Esophagus muscularis mucosa (tissue), 4 donors: ENCODE data around the gene DOCK7. TPM values are rescaled to one million over a fixed set of nuclear protein-coding genes. Genes with fewer than 3 reads are reported as not detected.

Experiments
- DNase-seq: peaks from one replicate; pipeline ENCODE4 v3.0.0-alpha.2; 2017; ENCODE audit errors: extremely low spot score
- H3K27ac ChIP-seq, 4 donors: fragments of 200-600 bp; sonication (generic); replicated peaks in 1 of 4; 1 replicate in 3 of 4; 2 replicates in 1 of 4; pipeline ENCODE4 v1.5.1; 2016 to 2019; ENCODE audit warnings: mild to moderate bottlenecking in 1 of 4
- H3K27me3 ChIP-seq, 4 donors: fragments of 200-600 bp; sonication (generic); one replicate each; pipeline versions ENCODE4 v1.5.1 to v1.6.0; 2016 to 2019
- H3K36me3 ChIP-seq, 4 donors: fragments of 200-600 bp; sonication (generic); one replicate each; pipeline ENCODE4 v1.5.1; 2016 to 2019
- H3K4me1 ChIP-seq, 4 donors: fragments of 200-600 bp; sonication (generic); one replicate each; pipeline ENCODE4 v1.5.1; 2016 to 2019
- H3K4me3 ChIP-seq, 4 donors: fragments of 200-600 bp; sonication (generic); 1 replicate in 2 of 4; 2 replicates in 2 of 4; pipeline ENCODE4 v1.5.1; 2016 to 2019; ENCODE audit warnings: mild to moderate bottlenecking in 4 of 4, moderate library complexity in 1 of 4
- H3K9me3 ChIP-seq, 4 donors: fragments of 200-600 bp; sonication (generic); 1 replicate in 3 of 4; 2 replicates in 1 of 4; pipeline ENCODE4 v1.5.1; 2016 to 2019
- CTCF ChIP-seq, 3 experiments: fragments of 200-600 bp in 2 of 3; fragments of 450-650 bp in 1 of 3; sonication (generic) in 2 of 3; IDR thresholded peaks; one replicate each; pipeline ENCODE4 v1.5.1; 2017 to 2019; ENCODE audit warnings: antibody characterized with exemption in 3 of 3, mild to moderate bottlenecking in 2 of 3, moderate library complexity in 1 of 3
- EP300 ChIP-seq: sonication (generic); formaldehyde crosslinking; IDR thresholded peaks from one replicate; pipeline ENCODE4 v1.6.1; 2017; ENCODE audit warnings: antibody characterized with exemption
- POLR2A ChIP-seq: fragments of 450-650 bp; IDR thresholded peaks from one replicate; pipeline ENCODE4 v1.6.1; 2017; ENCODE audit warnings: antibody characterized with exemption, moderate library complexity, mild to moderate bottlenecking, low read depth
- POLR2AphosphoS5 ChIP-seq, 2 donors: sonication (generic); formaldehyde crosslinking; IDR thresholded peaks; one replicate each; pipeline ENCODE4 v1.6.1; 2017; ENCODE audit warnings: antibody characterized with exemption in 2 of 2
- WGBS: methylation state at CpG from one replicate; pipeline ENCODE4 v1.1.5; 2018; 5-methylcytosine and 5-hydroxymethylcytosine counted together
- intact Hi-C: fragments of 100-400 bp; cut with DNase I; formaldehyde crosslinking; loops from one replicate; pipeline ENCODE4 v1.15.1; 2023
- total RNA-seq, 4 donors: library from RNA; depleted of rRNA; stranded (reverse); fragments of >200 nt; gene quantifications; one replicate each; pipeline versions ENCODE4 v1.1.0 to v1.2.1, GENCODE V29; 2016

Gene DOCK7
- total RNA-seq, 4 donors from 2014 or later = 27.7 to 66.7 (median 30.5) TPM

- H3K4me3 ChIP-seq = no peak overlapping the region
- peaks cover 5 to 29% (median 17%) of the 10 kb centered on the region in 4 donors for H3K4me1 ChIP-seq
- no peaks in the 10 kb centered on the region for H3K27me3 ChIP-seq
- TF ChIP-seq POLR2AphosphoS5 (IDR thresholded peaks at IDR 0.05) = no peak
- TF ChIP-seq CTCF (IDR thresholded peaks at IDR 0.05) = no peak
- TF ChIP-seq EP300 = no peak
- TF ChIP-seq POLR2A = no peak
- H3K36me3 ChIP-seq = no peaks in the 10 kb centered on the region
- no peak overlapping the region for H3K27ac ChIP-seq
- no peak for DNase-seq
- H3K9me3 ChIP-seq = no peaks in the 10 kb centered on the region
- intact Hi-C loops = no loop called here
- WGBS = 94% methylated on average over 5 of the region's 5 CpGs
Measured at GRCh38 chr1:62728963-62729362, 40.8 kb upstream of the DOCK7 start.

- no peak for DNase-seq
- Histone ChIP-seq H3K4me3 (no peak overlapping the region), H3K36me3 (no peaks in the 10 kb centered on the region), H3K9me3 (no peaks in the 10 kb centered on the region), H3K27ac (no peak overlapping the region), H3K4me1 (peaks cover 5 to 29% (median 17%) of the 10 kb centered on the region in 4 donors), H3K27me3 (no peaks in the 10 kb centered on the region)
- TF ChIP-seq POLR2AphosphoS5 (IDR thresholded peaks at IDR 0.05) (no peak), POLR2A (no peak)
- 84% methylated on average over 5 of the region's 5 CpGs for WGBS
- intact Hi-C loops = no loop called here
Measured at GRCh38 chr1:62727656-62728407, 39.6 kb upstream of the DOCK7 start.

GRCh38 chr1:62726011-62726442, 37.8 kb upstream of the DOCK7 start:
- Histone ChIP-seq H3K27me3 (no peaks in the 10 kb centered on the region), H3K4me1 (peaks cover 5 to 29% (median 17%) of the 10 kb centered on the region in 4 donors), H3K27ac (peak overlapping the region in 2 of 4 donors; percentile 4 to 10), H3K36me3 (no peaks in the 10 kb centered on the region), H3K4me3 (no peak overlapping the region), H3K9me3 (no peaks in the 10 kb centered on the region)
- intact Hi-C loops = no loop called here
- no peak for DNase-seq
- TF ChIP-seq POLR2A = no peak
- no peak for TF ChIP-seq CTCF (IDR thresholded peaks at IDR 0.05)
- no peak for TF ChIP-seq EP300
- no peak for TF ChIP-seq POLR2AphosphoS5 (IDR thresholded peaks at IDR 0.05)
- WGBS = 61% methylated on average over 2 of the region's 2 CpGs

GRCh38 chr1:62725255-62725654, 37.1 kb upstream of the DOCK7 start:
- no peaks in the 10 kb centered on the region for H3K27me3 ChIP-seq
- peak overlapping the region in 3 of 4 donors; percentile 7 to 17 (median 8) for H3K4me3 ChIP-seq
- no peaks in the 10 kb centered on the region for H3K9me3 ChIP-seq
- peak overlapping the region; percentile 4 to 29 (median 10) for H3K27ac ChIP-seq
- TF ChIP-seq POLR2AphosphoS5 (IDR thresholded peaks at IDR 0.05) (no peak), POLR2A (no peak), EP300 (no peak), CTCF (IDR thresholded peaks at IDR 0.05) (no peak)
- intact Hi-C loops = no loop called here
- WGBS = 0% methylated on average over 1 of the region's 1 CpG
- H3K4me1 ChIP-seq = peaks cover 5 to 29% (median 18%) of the 10 kb centered on the region in 4 donors
- no peak for DNase-seq
- no peaks in the 10 kb centered on the region for H3K36me3 ChIP-seq

GRCh38 chr1:62724430-62724829, 36.2 kb upstream of the DOCK7 start:
- peaks cover 5 to 29% (median 18%) of the 10 kb centered on the region in 4 donors for H3K4me1 ChIP-seq
- intact Hi-C loops = no loop called here
- 88% methylated on average over 3 of the region's 3 CpGs for WGBS

More at GRCh38 chr1:62724430-62724829, 36.2 kb upstream of the DOCK7 start:
- TF ChIP-seq EP300 (no peak), CTCF (IDR thresholded peaks at IDR 0.05) (no peak), POLR2A (no peak), POLR2AphosphoS5 (IDR thresholded peaks at IDR 0.05) (no peak)
- H3K36me3 ChIP-seq = no peaks in the 10 kb centered on the region
- no peaks in the 10 kb centered on the region for H3K27me3 ChIP-seq
- DNase-seq = no peak
- no peak overlapping the region for H3K4me3 ChIP-seq
- H3K9me3 ChIP-seq = no peaks in the 10 kb centered on the region
- H3K27ac ChIP-seq = no peak overlapping the region
